ENCODE measurements around the gene MED15. TPM values are rescaled to one million over a fixed set of nuclear protein-coding genes. Genes with fewer than 3 reads are reported as not detected.

MED15 gene
- total RNA-seq, 4 donors from 2014 or later, result 34.0 to 54.1 (median 38.9) TPM

DNA sequence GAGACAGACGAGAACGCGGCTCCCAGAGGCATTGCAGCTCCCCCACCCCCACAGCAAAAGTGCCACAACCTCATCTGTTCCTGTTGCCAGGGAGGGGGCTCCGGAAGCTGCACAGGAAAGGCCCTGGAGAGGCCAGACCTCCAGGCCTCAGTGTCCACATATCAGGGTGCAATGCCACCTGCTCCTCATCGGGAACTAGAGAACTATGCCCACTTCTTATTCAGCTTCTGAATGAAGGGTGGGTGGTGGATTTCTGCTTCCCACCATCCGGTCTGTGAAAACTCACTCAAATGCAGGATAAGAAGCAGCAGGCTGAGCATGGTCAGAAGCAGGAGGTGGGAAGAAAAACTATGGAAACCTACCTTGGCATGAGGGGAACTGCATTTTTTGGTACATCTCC is 105.9 kb downstream of the MED15 start:
- WGBS, result 82% methylated on average over 6 of the region's 6 CpGs
- intact Hi-C loops (cut with DNase I), result no loop called here
- Histone ChIP-seq H3K4me1 (no peaks in the 10 kb centered on the region), H3K9me3 (no peaks in the 10 kb centered on the region), H3K4me3 (no peak overlapping the region), H3K27me3 (peaks cover 0 to 4% (median 0%) of the 10 kb centered on the region in 4 donors), H3K27ac (replicated peaks in 1 of 4) (no peak overlapping the region), H3K36me3 (no peaks in the 10 kb centered on the region)
- TF ChIP-seq, protein P1, sequence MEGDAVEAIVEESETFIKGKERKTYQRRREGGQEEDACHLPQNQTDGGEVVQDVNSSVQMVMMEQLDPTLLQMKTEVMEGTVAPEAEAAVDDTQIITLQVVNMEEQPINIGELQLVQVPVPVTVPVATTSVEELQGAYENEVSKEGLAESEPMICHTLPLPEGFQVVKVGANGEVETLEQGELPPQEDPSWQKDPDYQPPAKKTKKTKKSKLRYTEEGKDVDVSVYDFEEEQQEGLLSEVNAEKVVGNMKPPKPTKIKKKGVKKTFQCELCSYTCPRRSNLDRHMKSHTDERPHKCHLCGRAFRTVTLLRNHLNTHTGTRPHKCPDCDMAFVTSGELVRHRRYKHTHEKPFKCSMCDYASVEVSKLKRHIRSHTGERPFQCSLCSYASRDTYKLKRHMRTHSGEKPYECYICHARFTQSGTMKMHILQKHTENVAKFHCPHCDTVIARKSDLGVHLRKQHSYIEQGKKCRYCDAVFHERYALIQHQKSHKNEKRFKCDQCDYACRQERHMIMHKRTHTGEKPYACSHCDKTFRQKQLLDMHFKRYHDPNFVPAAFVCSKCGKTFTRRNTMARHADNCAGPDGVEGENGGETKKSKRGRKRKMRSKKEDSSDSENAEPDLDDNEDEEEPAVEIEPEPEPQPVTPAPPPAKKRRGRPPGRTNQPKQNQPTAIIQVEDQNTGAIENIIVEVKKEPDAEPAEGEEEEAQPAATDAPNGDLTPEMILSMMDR (IDR thresholded peaks at IDR 0.05), result no peak
- TF ChIP-seq EP300 (IDR thresholded peaks at IDR 0.05) (no peak), POLR2A (IDR thresholded peaks at IDR 0.05; ENCODE audit: low read depth) (no peak), POLR2AphosphoS5 (IDR thresholded peaks at IDR 0.05) (no peak)
- DNase-seq (ENCODE audit: extremely low spot score), result no peak

DNA sequence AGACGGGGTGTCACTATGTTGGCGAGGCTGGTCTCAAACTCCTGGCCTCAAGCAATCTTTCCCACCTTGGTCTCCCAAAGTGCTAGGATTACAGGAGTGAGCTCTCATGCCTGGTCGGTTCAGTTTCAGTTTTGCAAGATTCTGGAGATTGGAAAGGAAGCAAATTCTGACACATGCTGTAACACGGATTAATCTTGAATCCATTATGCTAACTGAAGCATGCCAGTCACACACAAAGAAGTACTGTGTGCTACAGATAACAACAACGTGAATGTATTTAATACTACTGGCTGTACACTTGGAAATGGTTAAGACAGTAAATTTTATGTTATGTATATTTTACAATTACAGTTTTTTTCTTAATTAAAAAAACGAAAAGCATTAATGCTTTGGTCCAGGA is 107.6 kb downstream of the MED15 start:
- Histone ChIP-seq H3K27ac (replicated peaks in 1 of 4) (no peak overlapping the region), H3K9me3 (no peaks in the 10 kb centered on the region), H3K27me3 (peaks cover 0 to 4% (median 0%) of the 10 kb centered on the region in 4 donors), H3K36me3 (no peaks in the 10 kb centered on the region), H3K4me3 (no peak overlapping the region), H3K4me1 (no peaks in the 10 kb centered on the region)
- no peak for DNase-seq (ENCODE audit: extremely low spot score)
- intact Hi-C loops (cut with DNase I), result no loop called here
- WGBS, result 60% methylated on average over 6 of the region's 6 CpGs
- TF ChIP-seq POLR2AphosphoS5 (IDR thresholded peaks at IDR 0.05), result no peak
- TF ChIP-seq EP300 (IDR thresholded peaks at IDR 0.05), result no peak

DNA sequence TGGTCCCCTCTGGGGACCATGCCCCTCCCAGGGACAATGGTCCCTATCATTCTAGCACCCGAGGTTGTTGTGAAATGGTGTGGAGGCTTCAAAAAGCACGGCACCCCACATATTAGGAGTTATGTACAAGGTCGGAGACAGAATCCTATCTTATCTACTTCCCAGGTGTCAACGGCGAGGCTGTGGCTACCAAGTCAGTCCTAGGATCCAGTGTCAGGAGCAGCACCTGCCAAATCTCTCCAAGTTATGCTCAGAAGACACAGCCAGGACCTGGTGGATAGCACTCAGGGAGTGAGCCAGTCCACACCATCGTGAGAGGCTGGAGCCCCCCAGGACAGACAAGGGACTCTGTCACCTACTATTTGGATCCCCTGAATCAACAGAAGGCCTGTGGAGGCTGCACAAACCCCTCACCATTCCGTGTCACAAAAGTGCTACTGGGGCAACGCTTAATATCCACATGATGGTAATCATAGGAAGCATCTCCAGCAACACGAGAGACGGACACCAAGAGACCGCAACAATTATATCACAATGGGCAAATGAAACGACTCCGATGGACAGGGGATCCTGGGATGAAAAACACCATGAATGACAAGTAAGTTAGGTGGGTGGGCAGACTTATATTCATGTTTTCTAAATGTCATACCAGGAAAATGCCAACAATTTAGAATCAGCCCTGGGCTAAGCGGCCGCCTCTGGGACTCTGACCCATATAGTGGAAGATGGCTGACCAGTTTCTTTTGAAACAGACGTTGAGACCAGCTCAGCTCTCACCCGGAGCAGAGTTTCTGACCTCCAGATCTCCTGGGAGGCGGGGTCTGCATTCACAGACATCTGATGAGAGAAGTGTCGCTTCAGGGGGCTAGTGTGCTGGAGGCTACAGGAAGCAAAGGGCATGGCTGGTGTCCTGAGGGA is 108.4 kb downstream of the MED15 start:
- intact Hi-C loops (cut with DNase I), result no loop called here
- Histone ChIP-seq H3K36me3 (no peaks in the 10 kb centered on the region), H3K27ac (replicated peaks in 1 of 4) (no peak overlapping the region), H3K9me3 (no peaks in the 10 kb centered on the region), H3K27me3 (peaks cover 0 to 4% (median 0%) of the 10 kb centered on the region in 4 donors), H3K4me3 (no peak overlapping the region), H3K4me1 (no peaks in the 10 kb centered on the region)
- no peak for DNase-seq (ENCODE audit: extremely low spot score)
- TF ChIP-seq, protein P1 (IDR thresholded peaks at IDR 0.05), result no peak
- no peak for TF ChIP-seq POLR2A (IDR thresholded peaks at IDR 0.05; ENCODE audit: low read depth)
- TF ChIP-seq POLR2AphosphoS5 (IDR thresholded peaks at IDR 0.05), result no peak
- TF ChIP-seq EP300 (IDR thresholded peaks at IDR 0.05), result no peak
- WGBS, result 84% methylated on average over 18 of the region's 19 CpGs

DNA sequence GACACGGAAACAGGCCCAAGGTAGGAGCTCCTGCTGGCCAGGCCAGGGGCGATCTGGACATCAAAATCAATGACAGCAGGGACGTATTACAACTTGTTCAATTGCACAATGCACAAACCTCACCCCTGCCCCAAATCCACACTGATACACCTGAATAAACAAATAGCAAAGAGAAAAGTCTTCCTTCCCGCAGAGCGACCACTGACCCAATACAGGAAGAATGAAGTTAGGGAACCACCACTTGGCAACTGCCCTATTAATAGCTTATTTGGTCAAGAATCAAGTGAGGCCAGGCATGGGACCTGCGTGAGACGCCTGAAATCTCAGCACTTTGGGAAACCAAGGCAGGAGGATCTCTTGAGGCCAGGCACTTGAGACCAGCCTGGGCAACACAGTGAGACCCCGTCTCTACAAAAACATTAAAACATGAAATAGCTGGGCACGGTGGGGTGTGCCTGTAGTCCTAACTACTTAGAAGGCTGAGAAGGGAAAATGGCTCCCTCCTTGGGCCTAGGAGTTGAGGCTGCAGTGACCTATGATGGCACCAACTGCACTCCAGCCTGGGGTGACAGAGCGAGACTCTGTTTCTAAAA is 109.1 kb downstream of the MED15 start:
- Histone ChIP-seq H3K9me3 (no peaks in the 10 kb centered on the region), H3K27me3 (peaks cover 0 to 3% (median 0%) of the 10 kb centered on the region in 4 donors), H3K4me3 (no peak overlapping the region), H3K27ac (replicated peaks in 1 of 4) (no peak overlapping the region), H3K4me1 (no peaks in the 10 kb centered on the region), H3K36me3 (no peaks in the 10 kb centered on the region)
- DNase-seq (ENCODE audit: extremely low spot score), result no peak
- intact Hi-C loops (cut with DNase I), result no loop called here
- TF ChIP-seq POLR2AphosphoS5 (IDR thresholded peaks at IDR 0.05), result no peak
- no peak for TF ChIP-seq EP300 (IDR thresholded peaks at IDR 0.05)
- no peak for TF ChIP-seq POLR2A (IDR thresholded peaks at IDR 0.05; ENCODE audit: low read depth)
- TF ChIP-seq, protein P1 (IDR thresholded peaks at IDR 0.05), result no peak
- 76% methylated on average over 10 of the region's 10 CpGs for WGBS

DNA sequence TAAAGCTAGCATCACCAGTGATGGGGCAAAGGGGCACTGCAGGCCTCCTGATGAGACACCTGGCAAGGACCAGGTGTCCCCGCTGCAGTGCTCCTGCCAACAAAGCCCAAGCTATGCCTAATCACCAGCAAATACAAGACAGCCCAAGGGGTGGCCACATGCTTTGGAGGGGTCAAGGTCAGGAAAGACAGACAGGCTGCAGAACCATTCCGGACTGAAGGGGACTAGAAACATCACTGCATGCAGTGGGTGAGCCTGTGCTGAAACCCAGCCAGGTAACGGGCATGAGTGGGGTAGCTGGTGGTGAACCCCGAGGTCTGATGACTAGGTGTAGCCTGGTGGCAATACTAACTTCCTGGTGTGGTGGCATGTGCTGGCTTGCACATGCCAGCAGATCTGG is 111.1 kb downstream of the MED15 start:
- no peaks in the 10 kb centered on the region for H3K4me1 ChIP-seq
- no peaks in the 10 kb centered on the region for H3K36me3 ChIP-seq
- no peak for TF ChIP-seq EP300 (IDR thresholded peaks at IDR 0.05)
- TF ChIP-seq POLR2AphosphoS5 (IDR thresholded peaks at IDR 0.05), result no peak
- TF ChIP-seq, protein P1 (IDR thresholded peaks at IDR 0.05), result no peak
- no peak for TF ChIP-seq POLR2A (IDR thresholded peaks at IDR 0.05; ENCODE audit: low read depth)
- no peak overlapping the region for H3K27ac ChIP-seq (replicated peaks in 1 of 4)
- intact Hi-C loops (cut with DNase I), result no loop called here
- no peak overlapping the region for H3K4me3 ChIP-seq
- no peak for DNase-seq (ENCODE audit: extremely low spot score)
- H3K27me3 ChIP-seq, result no peaks in the 10 kb centered on the region
- H3K9me3 ChIP-seq, result no peaks in the 10 kb centered on the region
- WGBS, result 90% methylated on average over 4 of the region's 4 CpGs

Data from esophagus muscularis mucosa (tissue), 4 donors.